ENCODE results near the gene RTN4R.

DNA sequence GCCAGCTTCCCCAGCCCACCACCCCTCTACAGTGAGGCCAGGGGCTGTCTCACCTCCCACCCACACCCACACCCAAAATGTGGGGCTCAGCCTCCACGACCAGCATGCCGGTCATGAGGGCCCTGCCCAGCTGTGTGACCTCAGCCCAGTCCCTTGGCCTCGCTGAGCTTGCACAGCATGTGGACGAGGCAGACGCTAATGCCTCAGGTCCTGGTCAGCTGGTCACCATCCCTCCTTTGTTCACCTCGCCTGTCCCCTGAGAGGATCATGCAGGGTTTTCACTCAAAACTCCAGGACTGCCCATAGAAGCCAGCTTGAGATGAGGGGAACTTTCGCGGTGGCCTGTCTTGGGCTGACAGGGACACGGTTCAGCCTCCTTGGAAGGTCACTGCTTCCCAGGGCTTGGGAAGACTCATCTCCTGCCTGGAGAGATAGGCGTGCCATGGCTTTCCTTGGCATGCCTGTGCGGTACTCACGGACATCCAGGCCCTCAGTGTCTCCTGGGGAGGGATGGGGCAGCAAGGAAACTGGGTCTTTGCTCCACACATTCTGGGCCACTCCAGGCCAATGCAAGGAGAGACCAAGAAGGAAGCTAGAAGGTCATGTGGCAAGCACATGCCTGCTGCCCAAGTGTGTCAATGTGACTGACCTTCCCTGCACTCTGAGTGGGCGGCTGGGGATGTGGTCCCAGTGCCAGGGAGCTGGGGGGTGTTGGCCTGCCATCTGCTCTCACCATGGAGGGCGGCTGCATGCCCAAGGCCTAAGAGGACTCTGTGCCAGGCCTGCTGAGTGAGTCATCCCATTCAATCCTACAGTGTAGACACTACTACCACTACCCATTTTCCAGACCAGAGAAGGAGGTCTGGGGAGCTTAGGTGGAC is 3.2 kb upstream of the RTN4R start:
- TF ChIP-seq, protein P1, sequence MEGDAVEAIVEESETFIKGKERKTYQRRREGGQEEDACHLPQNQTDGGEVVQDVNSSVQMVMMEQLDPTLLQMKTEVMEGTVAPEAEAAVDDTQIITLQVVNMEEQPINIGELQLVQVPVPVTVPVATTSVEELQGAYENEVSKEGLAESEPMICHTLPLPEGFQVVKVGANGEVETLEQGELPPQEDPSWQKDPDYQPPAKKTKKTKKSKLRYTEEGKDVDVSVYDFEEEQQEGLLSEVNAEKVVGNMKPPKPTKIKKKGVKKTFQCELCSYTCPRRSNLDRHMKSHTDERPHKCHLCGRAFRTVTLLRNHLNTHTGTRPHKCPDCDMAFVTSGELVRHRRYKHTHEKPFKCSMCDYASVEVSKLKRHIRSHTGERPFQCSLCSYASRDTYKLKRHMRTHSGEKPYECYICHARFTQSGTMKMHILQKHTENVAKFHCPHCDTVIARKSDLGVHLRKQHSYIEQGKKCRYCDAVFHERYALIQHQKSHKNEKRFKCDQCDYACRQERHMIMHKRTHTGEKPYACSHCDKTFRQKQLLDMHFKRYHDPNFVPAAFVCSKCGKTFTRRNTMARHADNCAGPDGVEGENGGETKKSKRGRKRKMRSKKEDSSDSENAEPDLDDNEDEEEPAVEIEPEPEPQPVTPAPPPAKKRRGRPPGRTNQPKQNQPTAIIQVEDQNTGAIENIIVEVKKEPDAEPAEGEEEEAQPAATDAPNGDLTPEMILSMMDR (IDR thresholded peaks at IDR 0.05): no peak
- TF ChIP-seq, protein P2, sequence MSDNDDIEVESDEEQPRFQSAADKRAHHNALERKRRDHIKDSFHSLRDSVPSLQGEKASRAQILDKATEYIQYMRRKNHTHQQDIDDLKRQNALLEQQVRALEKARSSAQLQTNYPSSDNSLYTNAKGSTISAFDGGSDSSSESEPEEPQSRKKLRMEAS (IDR thresholded peaks at IDR 0.05; ENCODE audit: low read depth): no peak
- TF ChIP-seq RAD21 (IDR thresholded peaks at IDR 0.05; ENCODE audit: low read length) (no peak), EZH2phosphoT487 (IDR thresholded peaks at IDR 0.05; ENCODE audit: borderline replicate concordance, low read depth) (no peak), POLR2AphosphoS5 (IDR thresholded peaks at IDR 0.05; ENCODE audit: low read depth, low read length) (no peak), NRF1 (IDR thresholded peaks at IDR 0.05; ENCODE audit: low read depth, low read length) (no peak), TAF1 (IDR thresholded peaks at IDR 0.05; ENCODE audit: borderline replicate concordance, low read depth, low read length) (no peak), YY1 (IDR thresholded peaks at IDR 0.05; ENCODE audit: low read depth) (no peak), EP300 (IDR thresholded peaks at IDR 0.05; ENCODE audit: borderline replicate concordance in 1 of 2, low read depth in 1 of 2, low read length in 1 of 2) (no peak), TCF12 (IDR thresholded peaks at IDR 0.05) (no peak), SMC3 (IDR thresholded peaks at IDR 0.05; ENCODE audit: low read depth, low read length) (no peak)
